ENCODE results near the gene NDE1. TPM values are rescaled to one million over a fixed set of nuclear protein-coding genes. Genes with fewer than 3 reads are reported as not detected.
A peak's percentile ranks its signal among the peaks of the same experiment; 100 is the strongest.

NDE1 gene
- total and polyA plus RNA-seq, 2 of the 4 experiments (the other 2 are of a cell fraction) = 22.7 to 29.2 TPM

DNA sequence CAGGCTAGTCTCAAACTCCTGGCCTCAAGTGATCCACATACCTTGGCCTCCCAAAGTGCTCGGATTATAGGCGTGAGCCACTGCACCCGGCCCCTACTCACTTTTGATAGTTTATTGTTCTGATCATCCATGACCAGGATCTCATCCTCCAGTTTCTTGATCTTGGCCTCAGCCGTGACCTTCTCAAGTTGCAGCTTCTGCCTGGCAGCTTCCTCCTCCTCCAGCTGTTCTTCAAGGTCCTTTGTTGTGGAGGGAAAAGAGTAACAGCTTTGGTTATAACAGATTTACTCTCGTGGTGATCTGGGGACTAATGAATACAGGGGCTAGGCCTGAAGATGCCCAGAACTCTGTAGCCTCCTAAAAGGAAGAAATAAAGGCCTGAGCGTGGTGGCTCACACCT lies 89.9 kb downstream of the NDE1 start:
- H3K4ac ChIP-seq (ENCODE audit: low read depth, low read length) = no peak overlapping the region
- no peak overlapping the region; the same call in 1 of the 2 replicates for H3K56ac ChIP-seq (ENCODE audit: extremely low read depth, insufficient read depth, low read length)
- peaks cover 3% of the 10 kb centered on the region; the same call in 1 of the 2 replicates for H3K9me1 ChIP-seq (ENCODE audit: insufficient read depth, low read length)
- 80% methylated on average over 1 of the region's 6 CpGs; no CpG with 5 or more reads in 1 of the 2 experiments for WGBS, 2 experiments (ENCODE audit: extremely low coverage in 2 of 2, insufficient read length in 1 of 2)
- DNase-seq (no peak), ATAC-seq (ENCODE audit: low read depth) (peak; percentile 14; the same call in 1 of the 2 replicates)
- no peak overlapping the region for H2AK9ac ChIP-seq (replicated peaks; ENCODE audit: low read depth, low read length, poor library complexity)
- no peak overlapping the region for H2BK120ac ChIP-seq (ENCODE audit: low read depth, low read length)
- H3K9me3 ChIP-seq (ENCODE audit: control insufficient read depth, insufficient read depth, low read length) = peaks cover 7% of the 10 kb centered on the region
- H4K8ac ChIP-seq (ENCODE audit: low read depth in 2 of 2, low read length in 2 of 2) = no peak overlapping the region
- peaks cover 2% of the 10 kb centered on the region; the same call in 1 of the 2 replicates for H3K4me1 ChIP-seq (ENCODE audit: control insufficient read depth, insufficient read depth, low read length)
- no peak overlapping the region for H2AK5ac ChIP-seq (ENCODE audit: low read depth, low read length)
- no peaks in the 10 kb centered on the region for H3K36me3 ChIP-seq (ENCODE audit: control insufficient read depth, insufficient read depth, low read length)
- no peak overlapping the region for H3K18ac ChIP-seq (ENCODE audit: low read depth, low read length)
- H2BK20ac ChIP-seq (ENCODE audit: low read depth, low read length) = no peak overlapping the region
- POLR2A ChIA-PET (ENCODE audit: unreplicated experiment) = interaction anchor here (0.6 kb wide), 1 partner anchor 13 kb away, joined by 4 read pairs; no protein-coding TSS in a partner anchor
- no peak overlapping the region for H2BK5ac ChIP-seq (ENCODE audit: low read depth, low read length, poor library complexity, severe bottlenecking)
- no peak overlapping the region for H3K4me2 ChIP-seq (ENCODE audit: low read depth, low read length)
- no peak overlapping the region for H4K5ac ChIP-seq (ENCODE audit: low read depth, low read length)
- CTCF ChIA-PET = no interaction called here
- no peak overlapping the region for H3K9ac ChIP-seq (ENCODE audit: low read depth, low read length)
- no peaks in the 10 kb centered on the region for H4K20me1 ChIP-seq (ENCODE audit: insufficient read depth, low read length)
- no peak overlapping the region for H2AFZ ChIP-seq (replicated peaks; ENCODE audit: low read length, poor library complexity)
- no peak overlapping the region for H4K91ac ChIP-seq (ENCODE audit: insufficient read depth, low read depth, low read length)
- no peak overlapping the region for H3K4me3 ChIP-seq (ENCODE audit: insufficient read depth, low read depth, low read length)
- H3K14ac ChIP-seq (replicated peaks; ENCODE audit: low read depth, low read length) = no peak overlapping the region
- H3K23ac ChIP-seq (ENCODE audit: low read depth, low read length) = no peak overlapping the region
- no peak overlapping the region for H3K27ac ChIP-seq (ENCODE audit: insufficient read depth, low read length)
- in situ Hi-C loops (cut with MboI; ENCODE audit: low sequenced_read_pairs) (no loop called here), intact Hi-C loops (cut with micrococcal nuclease) (no loop called here), dilution Hi-C loops (cut with HindIII; ENCODE audit: low sequenced_read_pairs, unreplicated experiment) (no loop called here)
- H2BK15ac ChIP-seq (ENCODE audit: low read depth, low read length) = no peak overlapping the region
- no TSS peak for BruUV-seq (replicated peaks)
- H3K27me3 ChIP-seq (ENCODE audit: control insufficient read depth, insufficient read depth, low read length) = no peaks in the 10 kb centered on the region
- no peaks in the 10 kb centered on the region for H3K79me1 ChIP-seq (ENCODE audit: low read depth in 1 of 2, low read length in 2 of 2)
- no peak for TF ChIP-seq SMC3 (IDR thresholded peaks at IDR 0.05; ENCODE audit: low read depth, low read length)
- TF ChIP-seq, protein P1, sequence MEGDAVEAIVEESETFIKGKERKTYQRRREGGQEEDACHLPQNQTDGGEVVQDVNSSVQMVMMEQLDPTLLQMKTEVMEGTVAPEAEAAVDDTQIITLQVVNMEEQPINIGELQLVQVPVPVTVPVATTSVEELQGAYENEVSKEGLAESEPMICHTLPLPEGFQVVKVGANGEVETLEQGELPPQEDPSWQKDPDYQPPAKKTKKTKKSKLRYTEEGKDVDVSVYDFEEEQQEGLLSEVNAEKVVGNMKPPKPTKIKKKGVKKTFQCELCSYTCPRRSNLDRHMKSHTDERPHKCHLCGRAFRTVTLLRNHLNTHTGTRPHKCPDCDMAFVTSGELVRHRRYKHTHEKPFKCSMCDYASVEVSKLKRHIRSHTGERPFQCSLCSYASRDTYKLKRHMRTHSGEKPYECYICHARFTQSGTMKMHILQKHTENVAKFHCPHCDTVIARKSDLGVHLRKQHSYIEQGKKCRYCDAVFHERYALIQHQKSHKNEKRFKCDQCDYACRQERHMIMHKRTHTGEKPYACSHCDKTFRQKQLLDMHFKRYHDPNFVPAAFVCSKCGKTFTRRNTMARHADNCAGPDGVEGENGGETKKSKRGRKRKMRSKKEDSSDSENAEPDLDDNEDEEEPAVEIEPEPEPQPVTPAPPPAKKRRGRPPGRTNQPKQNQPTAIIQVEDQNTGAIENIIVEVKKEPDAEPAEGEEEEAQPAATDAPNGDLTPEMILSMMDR (conservative IDR thresholded peaks at IDR 0.05; ENCODE audit: low read depth, low read length) = no peak
- TF ChIP-seq MAFK (IDR thresholded peaks at IDR 0.05; ENCODE audit: low read depth, low read length) = no peak
- no peak for TF ChIP-seq NFE2L2 (IDR thresholded peaks at IDR 0.05; ENCODE audit: low read depth, low read length)
- TF ChIP-seq BHLHE40 (IDR thresholded peaks at IDR 0.05; ENCODE audit: low read depth, low read length) = no peak
- TF ChIP-seq MXI1 (IDR thresholded peaks at IDR 0.05; ENCODE audit: borderline replicate concordance, low read depth, low read length) = no peak
- TF ChIP-seq, protein P2, sequence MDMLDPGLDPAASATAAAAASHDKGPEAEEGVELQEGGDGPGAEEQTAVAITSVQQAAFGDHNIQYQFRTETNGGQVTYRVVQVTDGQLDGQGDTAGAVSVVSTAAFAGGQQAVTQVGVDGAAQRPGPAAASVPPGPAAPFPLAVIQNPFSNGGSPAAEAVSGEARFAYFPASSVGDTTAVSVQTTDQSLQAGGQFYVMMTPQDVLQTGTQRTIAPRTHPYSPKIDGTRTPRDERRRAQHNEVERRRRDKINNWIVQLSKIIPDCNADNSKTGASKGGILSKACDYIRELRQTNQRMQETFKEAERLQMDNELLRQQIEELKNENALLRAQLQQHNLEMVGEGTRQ (IDR thresholded peaks at IDR 0.05; ENCODE audit: low read depth, low read length) = no peak
- TF ChIP-seq RFX5 (IDR thresholded peaks at IDR 0.05; ENCODE audit: low read depth, low read length) = no peak
- TF ChIP-seq, protein P3, sequence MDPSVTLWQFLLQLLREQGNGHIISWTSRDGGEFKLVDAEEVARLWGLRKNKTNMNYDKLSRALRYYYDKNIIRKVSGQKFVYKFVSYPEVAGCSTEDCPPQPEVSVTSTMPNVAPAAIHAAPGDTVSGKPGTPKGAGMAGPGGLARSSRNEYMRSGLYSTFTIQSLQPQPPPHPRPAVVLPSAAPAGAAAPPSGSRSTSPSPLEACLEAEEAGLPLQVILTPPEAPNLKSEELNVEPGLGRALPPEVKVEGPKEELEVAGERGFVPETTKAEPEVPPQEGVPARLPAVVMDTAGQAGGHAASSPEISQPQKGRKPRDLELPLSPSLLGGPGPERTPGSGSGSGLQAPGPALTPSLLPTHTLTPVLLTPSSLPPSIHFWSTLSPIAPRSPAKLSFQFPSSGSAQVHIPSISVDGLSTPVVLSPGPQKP (IDR thresholded peaks at IDR 0.05; ENCODE audit: borderline replicate concordance, low read depth, low read length) = no peak
- TF ChIP-seq RCOR1 (IDR thresholded peaks at IDR 0.05; ENCODE audit: insufficient replicate concordance, low read length) = no peak
- TF ChIP-seq RAD21 (IDR thresholded peaks at IDR 0.05; ENCODE audit: low read length) = no peak
- no peak for TF ChIP-seq CHD1 (IDR thresholded peaks at IDR 0.05; ENCODE audit: low read depth, low read length)
- TF ChIP-seq CEBPB (IDR thresholded peaks at IDR 0.05; ENCODE audit: low read depth, low read length) = no peak
- no peak for TF ChIP-seq POLR2A (IDR thresholded peaks at IDR 0.05; ENCODE audit: low read depth, low read length)
- no peak for TF ChIP-seq FOS (IDR thresholded peaks at IDR 0.05; ENCODE audit: low read depth, low read length)
- no peak for TF ChIP-seq MAZ (IDR thresholded peaks at IDR 0.05; ENCODE audit: borderline replicate concordance, low read depth, low read length)

Measured in IMR-90 (cell line).